Measurements from ENCODE around the gene TOM1L2. TPM values are rescaled to one million over a fixed set of nuclear protein-coding genes. Genes with fewer than 3 reads are reported as not detected.

Gene TOM1L2
- total and polyA plus RNA-seq, 2 of the 4 experiments (the other 2 are of a cell fraction) = 34.4 to 51.7 TPM

- Histone ChIP-seq H4K20me1 (ENCODE audit: insufficient read depth, low read length) (peaks cover 69% of the 10 kb centered on the region), H2BK15ac (ENCODE audit: low read depth, low read length) (no peak overlapping the region), H3K9me3 (ENCODE audit: control insufficient read depth, insufficient read depth, low read length) (no peaks in the 10 kb centered on the region), H3K4ac (ENCODE audit: low read depth, low read length) (no peak overlapping the region), H2AK5ac (ENCODE audit: low read depth, low read length) (no peak overlapping the region), H3K56ac (ENCODE audit: extremely low read depth, insufficient read depth, low read length) (no peak overlapping the region), H4K5ac (ENCODE audit: low read depth, low read length) (no peak overlapping the region), H3K4me1 (ENCODE audit: control insufficient read depth, insufficient read depth, low read length) (peaks cover 26% of the 10 kb centered on the region), H3K14ac (replicated peaks; ENCODE audit: low read depth, low read length) (no peak overlapping the region), H3K79me1 (ENCODE audit: low read depth in 1 of 2, low read length in 2 of 2) (peaks cover 14 to 55% of the 10 kb centered on the region in 2 experiments), H4K91ac (ENCODE audit: insufficient read depth, low read depth, low read length) (no peak overlapping the region), H2AFZ (replicated peaks; ENCODE audit: low read length, poor library complexity) (no peak overlapping the region), H4K8ac (ENCODE audit: low read depth in 2 of 2, low read length in 2 of 2) (no peak overlapping the region), H3K9me1 (ENCODE audit: insufficient read depth, low read length) (peaks cover 16% of the 10 kb centered on the region), H3K23ac (ENCODE audit: low read depth, low read length) (no peak overlapping the region), H3K36me3 (ENCODE audit: control insufficient read depth, insufficient read depth, low read length) (peaks cover 64% of the 10 kb centered on the region), H2BK20ac (ENCODE audit: low read depth, low read length) (no peak overlapping the region), H3K4me2 (ENCODE audit: low read depth, low read length) (no peak overlapping the region), H3K27me3 (ENCODE audit: control insufficient read depth, insufficient read depth, low read length) (no peaks in the 10 kb centered on the region), H3K4me3 (ENCODE audit: insufficient read depth, low read depth, low read length) (no peak overlapping the region), H3K18ac (ENCODE audit: low read depth, low read length) (no peak overlapping the region), H2BK5ac (ENCODE audit: low read depth, low read length, poor library complexity, severe bottlenecking) (no peak overlapping the region), H2BK120ac (ENCODE audit: low read depth, low read length) (no peak overlapping the region), H3K27ac (ENCODE audit: insufficient read depth, low read length) (no peak overlapping the region), H2AK9ac (replicated peaks; ENCODE audit: low read depth, low read length, poor library complexity) (no peak overlapping the region), H3K9ac (ENCODE audit: low read depth, low read length) (no peak overlapping the region)
- CTCF ChIA-PET = no interaction called here
- in situ Hi-C loops (cut with MboI; ENCODE audit: low sequenced_read_pairs) (no loop called here), dilution Hi-C loops (cut with HindIII; ENCODE audit: low sequenced_read_pairs, unreplicated experiment) (no loop called here), intact Hi-C loops (cut with micrococcal nuclease) (no loop called here)
- ATAC-seq (ENCODE audit: low read depth) = no peak
- WGBS, 2 experiments (ENCODE audit: extremely low coverage in 2 of 2, insufficient read length in 1 of 2) = 89% methylated on average over 8 of the region's 24 CpGs; no CpG with 5 or more reads in 1 of the 2 experiments
- no peak for TF ChIP-seq ELK1 (IDR thresholded peaks at IDR 0.05; ENCODE audit: borderline replicate concordance, low read depth, low read length)
- no TSS peak for BruUV-seq (replicated peaks)
- POLR2A ChIA-PET (ENCODE audit: unreplicated experiment) = no interaction called here
- DNase-seq = no peak
Measured at GRCh38 chr17:17816831-17817551, 155.2 kb downstream of the TOM1L2 start.

Data from IMR-90 (cell line).